Measurements from ENCODE around the gene OR2F1.

- TF ChIP-seq, protein P1, sequence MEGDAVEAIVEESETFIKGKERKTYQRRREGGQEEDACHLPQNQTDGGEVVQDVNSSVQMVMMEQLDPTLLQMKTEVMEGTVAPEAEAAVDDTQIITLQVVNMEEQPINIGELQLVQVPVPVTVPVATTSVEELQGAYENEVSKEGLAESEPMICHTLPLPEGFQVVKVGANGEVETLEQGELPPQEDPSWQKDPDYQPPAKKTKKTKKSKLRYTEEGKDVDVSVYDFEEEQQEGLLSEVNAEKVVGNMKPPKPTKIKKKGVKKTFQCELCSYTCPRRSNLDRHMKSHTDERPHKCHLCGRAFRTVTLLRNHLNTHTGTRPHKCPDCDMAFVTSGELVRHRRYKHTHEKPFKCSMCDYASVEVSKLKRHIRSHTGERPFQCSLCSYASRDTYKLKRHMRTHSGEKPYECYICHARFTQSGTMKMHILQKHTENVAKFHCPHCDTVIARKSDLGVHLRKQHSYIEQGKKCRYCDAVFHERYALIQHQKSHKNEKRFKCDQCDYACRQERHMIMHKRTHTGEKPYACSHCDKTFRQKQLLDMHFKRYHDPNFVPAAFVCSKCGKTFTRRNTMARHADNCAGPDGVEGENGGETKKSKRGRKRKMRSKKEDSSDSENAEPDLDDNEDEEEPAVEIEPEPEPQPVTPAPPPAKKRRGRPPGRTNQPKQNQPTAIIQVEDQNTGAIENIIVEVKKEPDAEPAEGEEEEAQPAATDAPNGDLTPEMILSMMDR (IDR thresholded peaks at IDR 0.05), result no peak
- TF ChIP-seq SIN3A (IDR thresholded peaks at IDR 0.05; ENCODE audit: borderline replicate concordance, insufficient read depth, low read depth, low read length), result no peak
Observed at GRCh38 chr7:144006029-144006691, 51.5 kb downstream of the OR2F1 start.

Data from Panc1 (cell line).